NT2/D1 (cell line): ENCODE results near the gene LSM3.

Experiments
- DNase-seq: peaks from one replicate; pipeline ENCODE4 v3.0.0-alpha.2; 2011; ENCODE audit warnings: low read depth, low spot score
- H3K27me3 ChIP-seq: 2 replicates; pipeline ENCODE4 v1.6.0; 2011; ENCODE audit warnings: mild to moderate bottlenecking; ENCODE audit not compliant: insufficient read length, insufficient read depth
- H3K36me3 ChIP-seq: 2 replicates; pipeline ENCODE4 v1.6.1; 2011; ENCODE audit warnings: mild to moderate bottlenecking, low read length, mixed read lengths; ENCODE audit not compliant: insufficient read depth, insufficient read length
- H3K4me1 ChIP-seq: 2 replicates; pipeline ENCODE4 v1.5.1; 2011; ENCODE audit not compliant: insufficient read depth, insufficient read length
- H3K4me3 ChIP-seq: 2 replicates; pipeline ENCODE4 v1.5.1; 2011; ENCODE audit warnings: low read depth; ENCODE audit not compliant: insufficient read length
- H3K9ac ChIP-seq: 2 replicates; pipeline ENCODE4 v1.6.0; 2011; ENCODE audit warnings: low read depth; ENCODE audit not compliant: insufficient read length
- H3K9me3 ChIP-seq: 2 replicates; pipeline ENCODE4 v1.5.1; 2011; ENCODE audit warnings: mild to moderate bottlenecking, low read length; ENCODE audit not compliant: insufficient read depth
- SUZ12 ChIP-seq: IDR thresholded peaks from 2 replicates; pipeline ENCODE4 v1.6.1; 2011; ENCODE audit not compliant: insufficient read length, insufficient read depth; ENCODE audit errors: extremely low read depth
- YY1 ChIP-seq: IDR thresholded peaks from 2 replicates; pipeline ENCODE4 v1.6.1; 2011; ENCODE audit not compliant: insufficient read length, insufficient read depth
- ZNF274 ChIP-seq: IDR thresholded peaks from 2 replicates; pipeline ENCODE4 v1.6.1; 2011; ENCODE audit warnings: mild to moderate bottlenecking, low read depth, low read length

LSM3 gene

GRCh38 chr3:14161282-14161681, 17.3 kb upstream of the LSM3 start:
- no peak for DNase-seq
- peaks cover 30% of the 10 kb centered on the region for H3K9me3 ChIP-seq
- peaks cover 97% of the 10 kb centered on the region for H3K36me3 ChIP-seq
- no peaks in the 10 kb centered on the region for H3K27me3 ChIP-seq
- no peak for TF ChIP-seq SUZ12
- H3K4me3 ChIP-seq, result no peak overlapping the region
- no peak overlapping the region for H3K9ac ChIP-seq
- no peaks in the 10 kb centered on the region for H3K4me1 ChIP-seq

- H3K4me3 ChIP-seq, result no peak overlapping the region
These were observed 16.4 kb upstream of the LSM3 start for GRCh38 chr3:14162178-14162577.

GRCh38 chr3:14166877-14167603, 11.6 kb upstream of the LSM3 start:
- TF ChIP-seq SUZ12 (no peak), ZNF274 (no peak), YY1 (no peak)
- no peak for DNase-seq
- Histone ChIP-seq H3K4me1 (no peaks in the 10 kb centered on the region), H3K9ac (no peak overlapping the region), H3K9me3 (peaks cover 15% of the 10 kb centered on the region), H3K36me3 (peaks cover 99% of the 10 kb centered on the region), H3K4me3 (no peak overlapping the region), H3K27me3 (no peaks in the 10 kb centered on the region)

More at GRCh38 chr3:14162178-14162577, 16.4 kb upstream of the LSM3 start:
- peaks cover 97% of the 10 kb centered on the region for H3K36me3 ChIP-seq
- no peaks in the 10 kb centered on the region for H3K4me1 ChIP-seq
- TF ChIP-seq ZNF274 (no peak), YY1 (no peak), SUZ12 (no peak)
- no peak for DNase-seq
- peaks cover 30% of the 10 kb centered on the region for H3K9me3 ChIP-seq
- no peaks in the 10 kb centered on the region for H3K27me3 ChIP-seq
- no peak overlapping the region for H3K9ac ChIP-seq

GRCh38 chr3:14169435-14169834, 9.2 kb upstream of the LSM3 start:
- peaks cover 85% of the 10 kb centered on the region for H3K36me3 ChIP-seq
- TF ChIP-seq SUZ12 (no peak), ZNF274 (no peak), YY1 (no peak)
- H3K9me3 ChIP-seq, result no peaks in the 10 kb centered on the region
- H3K9ac ChIP-seq, result no peak overlapping the region
- H3K4me3 ChIP-seq, result no peak overlapping the region
- no peaks in the 10 kb centered on the region for H3K4me1 ChIP-seq
- H3K27me3 ChIP-seq, result no peaks in the 10 kb centered on the region
- no peak for DNase-seq

- no peak for DNase-seq
- no peaks in the 10 kb centered on the region for H3K9me3 ChIP-seq
- H3K36me3 ChIP-seq, result peaks cover 81% of the 10 kb centered on the region
- H3K27me3 ChIP-seq, result no peaks in the 10 kb centered on the region
- H3K9ac ChIP-seq, result no peak overlapping the region
- no peak overlapping the region for H3K4me3 ChIP-seq
- no peaks in the 10 kb centered on the region for H3K4me1 ChIP-seq
- TF ChIP-seq YY1 (no peak), SUZ12 (no peak), ZNF274 (no peak)
These were observed 8.7 kb upstream of the LSM3 start for GRCh38 chr3:14169871-14170270.

GRCh38 chr3:14170531-14171159, 8.0 kb upstream of the LSM3 start:
- H3K9ac ChIP-seq, result no peak overlapping the region

GRCh38 chr3:14172496-14172895, 6.1 kb upstream of the LSM3 start:
- Histone ChIP-seq H3K9me3 (no peaks in the 10 kb centered on the region), H3K27me3 (no peaks in the 10 kb centered on the region), H3K9ac (no peak overlapping the region), H3K4me3 (no peak overlapping the region), H3K36me3 (peaks cover 56% of the 10 kb centered on the region), H3K4me1 (no peaks in the 10 kb centered on the region)
- no peak for DNase-seq
- TF ChIP-seq ZNF274, result no peak
- TF ChIP-seq YY1, result no peak
- TF ChIP-seq SUZ12, result no peak

More at GRCh38 chr3:14170531-14171159, 8.0 kb upstream of the LSM3 start:
- no peaks in the 10 kb centered on the region for H3K27me3 ChIP-seq
- no peak for TF ChIP-seq YY1
- TF ChIP-seq ZNF274, result no peak
- TF ChIP-seq SUZ12, result no peak
- H3K9me3 ChIP-seq, result no peaks in the 10 kb centered on the region
- H3K4me3 ChIP-seq, result no peak overlapping the region
- H3K36me3 ChIP-seq, result peaks cover 73% of the 10 kb centered on the region
- DNase-seq, result no peak
- no peaks in the 10 kb centered on the region for H3K4me1 ChIP-seq
